ENCODE results near the gene RASL11A. TPM values are rescaled to one million over a fixed set of nuclear protein-coding genes. Genes with fewer than 3 reads are reported as not detected.

The RASL11A gene
- total RNA-seq, 4 donors from 2014 or later = 10.7 to 29.7 (median 12.9) TPM

DNA sequence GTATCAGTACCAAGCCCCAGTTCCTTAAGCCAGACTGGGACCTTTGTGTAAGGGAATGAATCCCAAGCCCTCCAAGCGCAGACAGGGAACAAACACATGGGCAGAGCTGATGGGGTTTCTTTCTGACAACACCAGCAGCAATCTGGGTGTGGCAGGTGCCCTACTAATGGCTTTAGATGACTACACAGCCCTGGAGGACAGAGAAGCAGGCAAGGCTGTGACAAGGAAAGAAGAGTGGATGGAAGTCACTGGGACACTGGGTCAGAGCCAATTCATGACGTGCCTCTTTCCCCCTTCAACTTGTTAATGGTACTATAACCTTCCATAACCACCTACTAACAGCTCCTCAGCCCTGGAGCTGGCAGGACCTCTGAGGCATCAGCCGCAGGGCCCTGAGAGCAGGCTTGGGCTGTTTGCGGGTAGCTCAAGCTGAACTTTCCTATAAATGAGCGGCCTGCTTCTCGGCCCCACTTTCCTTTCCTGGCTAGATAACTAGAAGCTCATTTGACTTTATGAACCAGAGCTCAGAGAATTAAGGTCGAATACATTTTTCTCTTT lies 38.9 kb downstream of the RASL11A start:
- H3K9me3 ChIP-seq = no peaks in the 10 kb centered on the region
- no peaks in the 10 kb centered on the region for H3K36me3 ChIP-seq
- intact Hi-C loops (cut with DNase I) = no loop called here
- WGBS, 2 donors = 68 to 72% methylated on average over 7 of the region's 7 CpGs
- TF ChIP-seq POLR2A (IDR thresholded peaks at IDR 0.05) (no peak), CTCF (IDR thresholded peaks at IDR 0.05) (no peak)
- H3K27me3 ChIP-seq = no peaks in the 10 kb centered on the region
- no peaks in the 10 kb centered on the region for H3K4me1 ChIP-seq
- no peak overlapping the region for H3K27ac ChIP-seq
- no peak overlapping the region for H3K4me3 ChIP-seq (replicated peaks in 1 of 3)
- no peak for DNase-seq

- WGBS, 2 donors = 78 to 79% methylated on average over 9 of the region's 9 CpGs
- Histone ChIP-seq H3K9me3 (no peaks in the 10 kb centered on the region), H3K27me3 (no peaks in the 10 kb centered on the region), H3K4me1 (no peaks in the 10 kb centered on the region), H3K36me3 (no peaks in the 10 kb centered on the region), H3K27ac (no peak overlapping the region), H3K4me3 (replicated peaks in 1 of 3) (no peak overlapping the region)
- no peak for DNase-seq
- intact Hi-C loops (cut with DNase I) = no loop called here
- TF ChIP-seq POLR2A (IDR thresholded peaks at IDR 0.05) = no peak
- TF ChIP-seq CTCF (IDR thresholded peaks at IDR 0.05) = no peak
Measured at GRCh38 chr13:27309967-27310598, 39.5 kb downstream of the RASL11A start.

DNA sequence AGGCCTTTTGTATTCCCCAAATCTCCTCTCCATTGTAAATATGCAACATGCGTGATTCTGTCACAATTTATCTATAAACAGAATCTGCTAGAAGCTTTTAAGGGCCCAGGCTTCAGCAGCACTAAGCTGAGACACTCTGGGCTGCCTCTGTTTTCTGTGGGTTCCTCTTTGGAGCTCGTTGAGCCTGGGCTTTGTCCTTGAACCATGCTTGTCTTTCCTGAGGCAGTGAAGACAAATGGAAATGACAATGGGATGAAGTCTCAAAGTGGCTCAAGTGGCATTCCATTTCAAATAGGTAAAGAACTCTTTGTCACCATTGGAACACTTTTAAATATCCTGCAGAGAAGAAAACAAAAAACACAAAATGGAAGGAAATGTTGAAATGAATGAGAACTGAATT lies 40.3 kb downstream of the RASL11A start:
- H3K27me3 ChIP-seq = no peaks in the 10 kb centered on the region
- no peaks in the 10 kb centered on the region for H3K9me3 ChIP-seq
- no peak for TF ChIP-seq CTCF (IDR thresholded peaks at IDR 0.05)
- no peak for TF ChIP-seq POLR2A (IDR thresholded peaks at IDR 0.05)
- no peak overlapping the region for H3K27ac ChIP-seq
- DNase-seq = no peak
- H3K4me1 ChIP-seq = no peaks in the 10 kb centered on the region
- H3K36me3 ChIP-seq = no peaks in the 10 kb centered on the region
- WGBS, 2 donors = 37 to 49% methylated on average over 2 of the region's 2 CpGs
- intact Hi-C loops (cut with DNase I) = no loop called here
- H3K4me3 ChIP-seq (replicated peaks in 1 of 3) = no peak overlapping the region

- H3K4me3 ChIP-seq (replicated peaks in 1 of 3) = no peak overlapping the region
- H3K36me3 ChIP-seq = no peaks in the 10 kb centered on the region
- no peaks in the 10 kb centered on the region for H3K9me3 ChIP-seq
- TF ChIP-seq CTCF (IDR thresholded peaks at IDR 0.05) (no peak), POLR2A (IDR thresholded peaks at IDR 0.05) (no peak)
- H3K27me3 ChIP-seq = no peaks in the 10 kb centered on the region
- intact Hi-C loops (cut with DNase I) = no loop called here
- no peak overlapping the region for H3K27ac ChIP-seq
- H3K4me1 ChIP-seq = no peaks in the 10 kb centered on the region
- DNase-seq = no peak
- 82 to 83% methylated on average over 6 of the region's 6 CpGs for WGBS, 2 donors
Measured at GRCh38 chr13:27311518-27312210, 41.0 kb downstream of the RASL11A start.

DNA sequence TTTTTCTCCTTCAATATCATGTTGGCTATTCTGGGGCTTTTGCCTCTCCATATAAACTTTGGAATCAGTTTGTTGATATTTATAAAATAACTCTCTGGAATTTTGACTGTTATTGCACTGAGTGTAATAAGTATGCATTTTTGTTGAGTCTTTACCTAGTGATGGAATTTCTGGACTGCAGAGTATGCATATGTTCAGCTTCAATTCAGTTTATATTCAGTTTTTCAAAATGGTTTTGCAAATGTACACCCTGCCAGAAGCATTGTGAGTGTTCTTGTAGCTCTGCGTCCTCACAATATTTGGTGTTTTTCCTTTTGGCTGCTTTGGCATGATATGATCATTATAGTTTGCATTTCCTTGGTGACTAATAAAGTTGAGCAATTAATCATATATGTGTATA lies 43.1 kb downstream of the RASL11A start:
- Histone ChIP-seq H3K4me1 (no peaks in the 10 kb centered on the region), H3K27me3 (no peaks in the 10 kb centered on the region), H3K27ac (no peak overlapping the region), H3K9me3 (no peaks in the 10 kb centered on the region), H3K36me3 (no peaks in the 10 kb centered on the region), H3K4me3 (replicated peaks in 1 of 3) (no peak overlapping the region)
- DNase-seq = no peak
- TF ChIP-seq POLR2A (IDR thresholded peaks at IDR 0.05) (no peak), CTCF (IDR thresholded peaks at IDR 0.05) (no peak)
- intact Hi-C loops (cut with DNase I) = no loop called here
- 89 to 90% methylated on average over 1 of the region's 1 CpG for WGBS, 2 donors
